Heart right ventricle (tissue), 16 donors: ENCODE data around the gene RAB44. TPM values are rescaled to one million over a fixed set of nuclear protein-coding genes. Genes with fewer than 3 reads are reported as not detected.
A peak's percentile ranks its signal among the peaks of the same experiment; 100 is the strongest.

Source experiments
- ATAC-seq, 8 donors: fragments of 200-7000 bp; cut with Tn5 transposase; one replicate each; pipeline ENCODE4 v1.9.1; 2020; ENCODE audit warnings: mild to moderate bottlenecking in 8 of 8, moderate library complexity in 8 of 8, moderate number of reproducible peaks in 1 of 8
- DNase-seq, 2 donors: peaks; one replicate each; pipeline ENCODE4 v3.0.0-alpha.2; 2020
- H3K27ac ChIP-seq, 10 donors: fragments of 200-600 bp; sonication (generic) in 2 of 10; one replicate each; pipeline versions ENCODE4 v1.5.0 to v1.8.0; 2020 to 2022; ENCODE audit warnings: mild to moderate bottlenecking in 3 of 10
- H3K27me3 ChIP-seq, 7 donors: fragments of 200-600 bp; one replicate each; pipeline ENCODE4 v1.8.0; 2021 to 2022; ENCODE audit warnings: mild to moderate bottlenecking in 2 of 7
- H3K36me3 ChIP-seq, 9 donors: fragments of 200-600 bp; sonication (generic) in 1 of 9; one replicate each; pipeline versions ENCODE4 v1.5.0 to v1.8.0; 2020 to 2022; ENCODE audit warnings: mild to moderate bottlenecking in 2 of 9
- H3K4me1 ChIP-seq, 9 donors: fragments of 200-600 bp; sonication (generic) in 1 of 9; one replicate each; pipeline versions ENCODE4 v1.5.0 to v1.8.0; 2020 to 2022; ENCODE audit warnings: mild to moderate bottlenecking in 4 of 9
- H3K4me3 ChIP-seq, 10 donors: fragments of 200-600 bp; sonication (generic) in 2 of 10; one replicate each; pipeline versions ENCODE4 v1.5.0 to v1.8.0; 2020 to 2022; ENCODE audit warnings: mild to moderate bottlenecking in 7 of 10, moderate library complexity in 2 of 10
- H3K9me3 ChIP-seq, 11 donors: fragments of 200-600 bp in 10 of 11; sonication (generic) in 2 of 11; one replicate each; pipeline versions ENCODE4 v1.5.0 to v1.8.0; 2013 to 2022; ENCODE audit warnings: mild to moderate bottlenecking in 2 of 11, control low read depth in 1 of 11, moderate library complexity in 1 of 11
- CTCF ChIP-seq, 9 donors: fragments of 200-600 bp; sonication (generic) in 2 of 9; IDR thresholded peaks; one replicate each; pipeline versions ENCODE4 v1.5.0 to v1.8.0; 2021 to 2022; ENCODE audit warnings: antibody characterized with exemption in 9 of 9, mild to moderate bottlenecking in 5 of 9, moderate library complexity in 1 of 9
- WGBS, 2 donors: extraction: QIAGEN DNeasy Blood & Tissue Kit; methylation state at CpG; one replicate each; pipeline ENCODE4 v1.1.7; 2013; ENCODE audit warnings: inconsistent platforms in 1 of 2; 5-methylcytosine and 5-hydroxymethylcytosine counted together
- intact Hi-C, 10 donors: fragments of 100-400 bp; cut with DNase I; formaldehyde crosslinking; loops; one replicate each; pipeline versions ENCODE4 v1.11.1 to v1.14.2; 2022
- polyA plus RNA-seq, 2 donors: library from polyadenylated mRNA; stranded (reverse); fragments of 200-250 nt; gene quantifications; one replicate each; pipeline ENCODE4 v1.2.3, GENCODE V29; 2013
- total RNA-seq, 10 donors: library from RNA; stranded (reverse); fragmentation: NEBNext Ultra II Directional in 3 of 10; extraction: Animal tissue kit (Norgen Biotek cat#: 25700) in 3 of 10; gene quantifications; one replicate each; pipeline versions ENCODE4 v1.2.1 to v1.2.4, GENCODE V29; 2021 to 2023
- donor health status: Arrhythmogenic right ventricular cardiomyopathy.
- donor health status: ischemic (EF 13 %, LVEDD 7.1; RV severe dilation, severe dysfunction).
- donor health status: healthy with polysubstance abuse.
- donor health status: DM: no; HTN: yes; CAD: no.
- donor health status: DM: no; HTN: no; CAD: no.
- donor health status: ischemic (EF 25% LVEDD 6.9; RV normal size, moderate dysfunction).
- donor health status: ischemic (EF 25% LVEDD 5.7; RV mildly dilated, moderate dysfunction).
- donor health status: healthy.
- donor health status: DM: yes; HTN: yes; CAD: no.
- donor health status: Ischemic cardiomyopathy.
- donor health status: ischemic (EF 35%, LVEDD 5.7; RV mildly dilated, moderate dysfunction).
- donor health status: nonischemic (EF 11% LVEDD 7.7; RV severe dilation, severe dysfunction).
- donor health status: DM: yes; HTN: yes; CAD: no.
- donor health status: PGD.
- donor health status: ischemic (EF 29% LVEDD 5.4; RV normal size, mild dysfunction).
- donor health status: nonischemic (EF 23%, LVEDD 6.1; RV moderate dilation, normal function).

The RAB44 gene
- total and polyA plus RNA-seq, 12 donors = 0.03 to 0.39 (median 0.06) TPM; not detected in 6

GRCh38 chr6:36737043-36737785 lies 39.6 kb downstream of the RAB44 start:
- no peak for TF ChIP-seq CTCF (IDR thresholded peaks at IDR 0.05)
- H3K27me3 ChIP-seq = no peaks in the 10 kb centered on the region
- H3K4me1 ChIP-seq = peaks cover 11 to 44% (median 28%) of the 10 kb centered on the region in 9 donors
- ATAC-seq (peak in 1 of 8 donors; percentile 6), DNase-seq (no peak)
- no peaks in the 10 kb centered on the region for H3K36me3 ChIP-seq
- H3K9me3 ChIP-seq = no peaks in the 10 kb centered on the region
- H3K27ac ChIP-seq = peak overlapping the region in 1 of 10 donors; percentile 94
- 95 to 96% methylated on average over 14 of the region's 14 CpGs for WGBS, 2 donors
- no peak overlapping the region for H3K4me3 ChIP-seq
- intact Hi-C loops = no loop called here

- intact Hi-C loops = no loop called here
- DNase-seq (no peak), ATAC-seq (no peak)
- Histone ChIP-seq H3K36me3 (no peaks in the 10 kb centered on the region), H3K27me3 (no peaks in the 10 kb centered on the region), H3K9me3 (no peaks in the 10 kb centered on the region), H3K4me1 (peaks cover 11 to 39% (median 28%) of the 10 kb centered on the region in 9 donors), H3K27ac (no peak overlapping the region), H3K4me3 (no peak overlapping the region)
- no peak for TF ChIP-seq CTCF (IDR thresholded peaks at IDR 0.05)
- 95 to 97% methylated on average over 1 of the region's 1 CpG for WGBS, 2 donors
Observed at GRCh38 chr6:36738108-36738507, 40.5 kb downstream of the RAB44 start.

GRCh38 chr6:36739947-36740817 lies 42.6 kb downstream of the RAB44 start:
- intact Hi-C loops = no loop called here
- peak overlapping the region in 4 of 10 donors; percentile 19 to 69 (median 41) for H3K27ac ChIP-seq
- peak in 1 of 8 donors; percentile 26 for ATAC-seq

More at GRCh38 chr6:36739947-36740817, 42.6 kb downstream of the RAB44 start:
- no peak for TF ChIP-seq CTCF (IDR thresholded peaks at IDR 0.05)
- Histone ChIP-seq H3K9me3 (no peaks in the 10 kb centered on the region), H3K4me1 (peaks cover 6 to 36% (median 19%) of the 10 kb centered on the region in 9 donors), H3K27me3 (no peaks in the 10 kb centered on the region), H3K4me3 (no peak overlapping the region), H3K36me3 (peaks cover 0 to 6% (median 0%) of the 10 kb centered on the region in 9 donors)
- no peak for DNase-seq
- WGBS, 2 donors = 82 to 86% methylated on average over 13 of the region's 13 CpGs
